Neural cell (in vitro differentiated cells): ENCODE results near the gene SLC30A4.

Experiments
- EP300 ChIP-seq: fragments of 450-650 bp; conservative IDR thresholded peaks from 2 replicates; pipeline ENCODE4 v1.6.1; 2014; ENCODE audit warnings: antibody characterized with exemption, mild to moderate bottlenecking, moderate library complexity; ENCODE audit not compliant: poor library complexity, severe bottlenecking
- TF ChIP-seq, protein P1 (sequence below): fragments of 450-650 bp; IDR thresholded peaks from 2 replicates; pipeline ENCODE4 v1.5.1; 2014; ENCODE audit warnings: antibody characterized with exemption, mild to moderate bottlenecking, moderate library complexity; ENCODE audit not compliant: poor library complexity, severe bottlenecking

DNA sequence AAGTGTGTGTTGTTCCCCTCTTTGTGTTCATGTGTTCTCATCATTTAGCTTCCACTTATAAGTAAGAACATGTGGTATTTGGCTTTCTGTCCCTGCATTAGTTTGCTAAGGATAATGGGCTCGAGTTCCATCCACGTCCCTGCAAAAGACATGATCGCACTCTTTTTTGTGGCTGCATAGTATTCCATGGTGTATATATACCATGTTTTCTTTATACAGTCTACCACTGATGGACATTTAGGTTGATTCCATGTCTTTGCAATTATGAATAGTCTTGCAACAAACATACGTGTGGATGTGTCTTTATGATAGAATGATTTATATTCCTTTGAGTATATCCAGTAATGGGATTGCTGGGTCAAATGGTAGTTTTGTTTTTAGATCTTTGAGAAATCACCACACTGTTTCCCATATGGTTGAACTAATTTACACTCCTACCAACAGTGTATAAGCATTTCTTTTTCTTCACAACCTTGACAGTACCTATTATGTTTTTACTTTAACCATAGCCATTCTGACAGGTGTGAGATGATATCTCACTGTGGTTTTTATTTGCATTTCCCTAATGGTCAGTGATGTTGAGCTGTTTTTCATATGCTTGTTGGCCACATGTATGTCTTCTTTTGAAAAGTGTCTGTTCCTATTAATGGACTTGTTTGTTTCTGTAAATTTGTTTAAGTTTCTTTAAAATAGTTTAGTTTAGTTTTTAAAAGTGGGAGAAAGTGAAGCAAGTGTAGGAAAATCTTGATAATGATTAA lies 21.9 kb upstream of the SLC30A4 start:
- TF ChIP-seq EP300, result no peak
- TF ChIP-seq, protein P1, sequence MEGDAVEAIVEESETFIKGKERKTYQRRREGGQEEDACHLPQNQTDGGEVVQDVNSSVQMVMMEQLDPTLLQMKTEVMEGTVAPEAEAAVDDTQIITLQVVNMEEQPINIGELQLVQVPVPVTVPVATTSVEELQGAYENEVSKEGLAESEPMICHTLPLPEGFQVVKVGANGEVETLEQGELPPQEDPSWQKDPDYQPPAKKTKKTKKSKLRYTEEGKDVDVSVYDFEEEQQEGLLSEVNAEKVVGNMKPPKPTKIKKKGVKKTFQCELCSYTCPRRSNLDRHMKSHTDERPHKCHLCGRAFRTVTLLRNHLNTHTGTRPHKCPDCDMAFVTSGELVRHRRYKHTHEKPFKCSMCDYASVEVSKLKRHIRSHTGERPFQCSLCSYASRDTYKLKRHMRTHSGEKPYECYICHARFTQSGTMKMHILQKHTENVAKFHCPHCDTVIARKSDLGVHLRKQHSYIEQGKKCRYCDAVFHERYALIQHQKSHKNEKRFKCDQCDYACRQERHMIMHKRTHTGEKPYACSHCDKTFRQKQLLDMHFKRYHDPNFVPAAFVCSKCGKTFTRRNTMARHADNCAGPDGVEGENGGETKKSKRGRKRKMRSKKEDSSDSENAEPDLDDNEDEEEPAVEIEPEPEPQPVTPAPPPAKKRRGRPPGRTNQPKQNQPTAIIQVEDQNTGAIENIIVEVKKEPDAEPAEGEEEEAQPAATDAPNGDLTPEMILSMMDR, result no peak
